HG02840 (cell line): ENCODE data around the gene ATP13A3.

Source experiments
- ATAC-seq: cut with Tn5 transposase; IDR thresholded peaks from one replicate; pipeline ENCODE4 v1.9.1; 2021; ENCODE audit warnings: mild to moderate bottlenecking, moderate library complexity, moderate number of reproducible peaks; ENCODE audit not compliant: unreplicated experiment, low FRiP score

ATP13A3 gene

GRCh38 chr3:194481525-194482195 is 5.1 kb downstream of the ATP13A3 start:
- no peak for ATAC-seq

GRCh38 chr3:194481103-194481502 is 5.7 kb downstream of the ATP13A3 start:
- ATAC-seq = no peak

GRCh38 chr3:194476784-194477183 is 10.0 kb downstream of the ATP13A3 start:
- ATAC-seq = no peak

GRCh38 chr3:194475978-194476377 is 10.8 kb downstream of the ATP13A3 start:
- no peak for ATAC-seq

GRCh38 chr3:194475138-194475932 is 11.5 kb downstream of the ATP13A3 start:
- no peak for ATAC-seq

- ATAC-seq = no peak
Measured at GRCh38 chr3:194474675-194475074, 12.1 kb downstream of the ATP13A3 start.

- ATAC-seq = no peak
Measured at GRCh38 chr3:194472290-194472920, 14.4 kb downstream of the ATP13A3 start.

- no peak for ATAC-seq
Measured at GRCh38 chr3:194471863-194472262, 14.9 kb downstream of the ATP13A3 start.

GRCh38 chr3:194470615-194471014 is 16.2 kb downstream of the ATP13A3 start:
- ATAC-seq = no peak

- ATAC-seq = no peak
Measured at GRCh38 chr3:194469977-194470376, 16.8 kb downstream of the ATP13A3 start.

GRCh38 chr3:194468086-194468485 is 18.7 kb downstream of the ATP13A3 start:
- ATAC-seq = no peak

GRCh38 chr3:194466761-194467356 is 19.9 kb downstream of the ATP13A3 start:
- ATAC-seq = no peak

GRCh38 chr3:194465920-194466570 is 20.8 kb downstream of the ATP13A3 start:
- no peak for ATAC-seq

GRCh38 chr3:194465246-194465645 is 21.6 kb downstream of the ATP13A3 start:
- no peak for ATAC-seq

GRCh38 chr3:194464692-194465091 is 22.1 kb downstream of the ATP13A3 start:
- ATAC-seq = no peak

GRCh38 chr3:194462936-194463335 is 23.9 kb downstream of the ATP13A3 start:
- ATAC-seq = no peak

- ATAC-seq = no peak
Measured at GRCh38 chr3:194460566-194460965, 26.2 kb downstream of the ATP13A3 start.

- no peak for ATAC-seq
Measured at GRCh38 chr3:194458131-194458530, 28.7 kb downstream of the ATP13A3 start.

GRCh38 chr3:194455481-194455880 is 31.3 kb downstream of the ATP13A3 start:
- ATAC-seq = no peak

- no peak for ATAC-seq
Measured at GRCh38 chr3:194450341-194450740, 36.5 kb downstream of the ATP13A3 start.

GRCh38 chr3:194449913-194450312 is 36.9 kb downstream of the ATP13A3 start:
- no peak for ATAC-seq
